ENCODE data around the gene BZW1.

DNA sequence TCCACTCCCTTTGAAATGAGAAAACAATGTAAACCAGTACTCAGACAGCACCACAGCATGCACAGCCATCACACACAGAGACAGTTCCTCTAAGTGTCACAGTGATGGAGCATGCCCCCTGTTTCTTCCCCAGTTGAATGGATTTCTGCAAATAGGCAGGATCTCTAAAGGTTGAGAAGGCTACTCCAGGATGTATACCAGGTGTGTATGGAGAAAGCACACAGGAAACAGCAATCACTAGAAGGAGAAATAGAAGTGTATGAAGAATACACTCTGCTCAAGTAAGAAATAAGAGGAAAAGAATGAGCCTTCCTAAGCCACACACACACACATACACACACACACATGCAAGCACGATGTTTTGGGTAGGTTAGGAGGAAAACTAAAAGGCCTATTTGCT lies 38.6 kb upstream of the BZW1 start:
- TF ChIP-seq CTCF (IDR thresholded peaks at IDR 0.05): no peak
- no peak for TF ChIP-seq POLR2A (IDR thresholded peaks at IDR 0.05)
